DMS 273 treated with DMSO at 0.1 percent for 48 hours (cell line): ENCODE data around the gene DPYD.
A peak's percentile ranks its signal among the peaks of the same experiment; 100 is the strongest.

ENCODE experiments used
- DNase-seq: peaks from one replicate; lab custom pipeline; 2025; lab: John Stamatoyannopoulos, UW

The DPYD gene

GRCh38 chr1:97143236-97143882 is 777.5 kb downstream of the DPYD start:
- DNase-seq = no peak

GRCh38 chr1:97140611-97141010 is 780.2 kb downstream of the DPYD start:
- no peak for DNase-seq

- no peak for DNase-seq
Observed at GRCh38 chr1:97139512-97139911, 781.3 kb downstream of the DPYD start.

GRCh38 chr1:97138515-97139032 is 782.3 kb downstream of the DPYD start:
- no peak for DNase-seq

- peak; percentile 98 for DNase-seq
Observed at GRCh38 chr1:97137862-97138514, 782.8 kb downstream of the DPYD start.

- no peak for DNase-seq
Observed at GRCh38 chr1:97136996-97137395, 783.8 kb downstream of the DPYD start.

GRCh38 chr1:97135972-97136371 is 784.9 kb downstream of the DPYD start:
- DNase-seq = no peak

GRCh38 chr1:97128426-97128825 is 792.4 kb downstream of the DPYD start:
- DNase-seq = no peak

GRCh38 chr1:97123717-97124431 is 797.0 kb downstream of the DPYD start:
- DNase-seq = no peak

- no peak for DNase-seq
Observed at GRCh38 chr1:97120806-97121205, 800.0 kb downstream of the DPYD start.

- no peak for DNase-seq
Observed at GRCh38 chr1:97119260-97120158, 801.3 kb downstream of the DPYD start.

- no peak for DNase-seq
Observed at GRCh38 chr1:97114842-97115241, 806.0 kb downstream of the DPYD start.

GRCh38 chr1:97112442-97112841 is 808.4 kb downstream of the DPYD start:
- no peak for DNase-seq

GRCh38 chr1:97108179-97108578 is 812.7 kb downstream of the DPYD start:
- DNase-seq = no peak

- peak; percentile 7 for DNase-seq
Observed at GRCh38 chr1:97105531-97105930, 815.3 kb downstream of the DPYD start.

- no peak for DNase-seq
Observed at GRCh38 chr1:97101509-97101908, 819.3 kb downstream of the DPYD start.

- no peak for DNase-seq
Observed at GRCh38 chr1:97097404-97097925, 823.4 kb downstream of the DPYD start.

- no peak for DNase-seq
Observed at GRCh38 chr1:97095764-97096163, 825.1 kb downstream of the DPYD start.

- DNase-seq = no peak
Observed at GRCh38 chr1:97094247-97094972, 826.4 kb downstream of the DPYD start.

- DNase-seq = no peak
Observed at GRCh38 chr1:97093741-97094140, 827.1 kb downstream of the DPYD start.

GRCh38 chr1:97092824-97093223 is 828.0 kb downstream of the DPYD start:
- DNase-seq = no peak
